ENCODE results near the gene KDM6A.

DNA sequence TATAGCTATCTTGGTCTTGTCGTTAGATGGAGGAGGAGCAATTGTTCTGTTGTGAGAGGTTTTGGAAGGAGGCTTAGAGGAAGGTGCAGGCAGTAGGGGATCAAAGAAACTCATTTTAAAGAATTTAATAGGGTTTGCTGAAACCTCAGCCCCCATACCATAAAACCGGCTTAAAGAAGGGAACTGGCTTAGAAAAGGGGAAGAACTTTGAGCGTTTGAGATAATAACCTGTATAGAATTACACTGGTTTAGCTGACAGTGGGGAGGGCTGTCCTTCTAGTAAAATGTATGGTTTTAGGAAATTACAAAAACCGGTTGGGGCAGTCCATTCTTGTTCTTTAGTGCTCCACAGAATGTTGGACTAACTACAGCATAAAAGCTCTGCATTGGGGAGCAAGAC lies 128.1 kb downstream of the KDM6A start:
- TF ChIP-seq, protein P1, sequence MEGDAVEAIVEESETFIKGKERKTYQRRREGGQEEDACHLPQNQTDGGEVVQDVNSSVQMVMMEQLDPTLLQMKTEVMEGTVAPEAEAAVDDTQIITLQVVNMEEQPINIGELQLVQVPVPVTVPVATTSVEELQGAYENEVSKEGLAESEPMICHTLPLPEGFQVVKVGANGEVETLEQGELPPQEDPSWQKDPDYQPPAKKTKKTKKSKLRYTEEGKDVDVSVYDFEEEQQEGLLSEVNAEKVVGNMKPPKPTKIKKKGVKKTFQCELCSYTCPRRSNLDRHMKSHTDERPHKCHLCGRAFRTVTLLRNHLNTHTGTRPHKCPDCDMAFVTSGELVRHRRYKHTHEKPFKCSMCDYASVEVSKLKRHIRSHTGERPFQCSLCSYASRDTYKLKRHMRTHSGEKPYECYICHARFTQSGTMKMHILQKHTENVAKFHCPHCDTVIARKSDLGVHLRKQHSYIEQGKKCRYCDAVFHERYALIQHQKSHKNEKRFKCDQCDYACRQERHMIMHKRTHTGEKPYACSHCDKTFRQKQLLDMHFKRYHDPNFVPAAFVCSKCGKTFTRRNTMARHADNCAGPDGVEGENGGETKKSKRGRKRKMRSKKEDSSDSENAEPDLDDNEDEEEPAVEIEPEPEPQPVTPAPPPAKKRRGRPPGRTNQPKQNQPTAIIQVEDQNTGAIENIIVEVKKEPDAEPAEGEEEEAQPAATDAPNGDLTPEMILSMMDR (IDR thresholded peaks at IDR 0.05), result no peak
- no peak for TF ChIP-seq POLR2AphosphoS5 (IDR thresholded peaks at IDR 0.05)

All from transverse colon (tissue), 4 donors.